Anterior cingulate cortex (tissue), 58 donors: ENCODE results near the gene ENTPD7.
A peak's percentile ranks its signal among the peaks of the same experiment; 100 is the strongest.
"Not testable (repeated sequence)": the region's sequence is repeated elsewhere in the genome, so short reads cannot be mapped to it uniquely, and the experiment has no call there.

Experiments used
- DNase-seq, 58 donors: peaks; one replicate each; lab custom pipeline; 2025; lab: John Stamatoyannopoulos, UW

ENTPD7 gene

GRCh38 chr10:99682032-99682431 lies 22.7 kb downstream of the ENTPD7 start:
- no peak for DNase-seq

DNA sequence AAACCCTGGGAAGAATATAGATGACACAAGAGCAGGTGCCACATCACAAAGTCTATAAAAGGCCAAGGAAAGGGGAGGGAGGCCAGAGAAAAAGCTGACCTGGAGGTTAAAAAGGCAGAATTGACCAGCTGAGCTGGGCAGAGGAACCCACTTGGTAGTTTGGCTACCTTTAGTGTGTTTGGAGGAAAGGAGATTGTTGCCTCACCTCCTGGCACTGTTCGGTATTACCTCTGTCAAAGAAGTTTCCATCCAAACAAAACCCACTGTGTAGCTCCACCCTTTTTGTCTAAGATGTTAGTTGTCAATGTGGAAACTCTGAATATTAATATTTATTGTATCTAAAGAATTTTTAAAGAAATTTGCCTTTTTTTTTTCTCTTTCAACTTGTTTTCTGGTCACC lies 23.4 kb downstream of the ENTPD7 start:
- no peak for DNase-seq

- peak in 1 of 58 donors; percentile 7 for DNase-seq
These were observed 26.3 kb downstream of the ENTPD7 start for GRCh38 chr10:99685597-99685967.

DNA sequence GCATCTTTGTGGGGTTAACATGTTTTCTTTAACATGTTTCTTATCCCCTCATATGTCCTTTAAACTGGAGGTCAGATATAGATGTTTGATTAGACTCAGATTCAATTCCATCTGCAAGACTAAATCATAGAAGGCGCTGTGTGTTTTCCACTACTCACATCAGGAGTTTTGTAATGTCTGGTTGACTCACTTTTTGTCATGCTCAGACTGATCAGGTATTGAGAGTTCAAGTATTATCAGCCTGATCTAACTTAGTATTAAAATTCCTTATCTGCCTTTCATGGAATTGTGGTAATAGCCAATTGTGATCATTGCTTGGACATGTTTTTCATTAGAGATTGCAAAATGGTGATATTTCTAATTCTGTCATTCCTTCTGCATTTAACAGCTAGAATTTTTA lies 30.2 kb downstream of the ENTPD7 start:
- no peak for DNase-seq

- no peak for DNase-seq
These were observed 34.7 kb downstream of the ENTPD7 start for GRCh38 chr10:99693933-99694583.

GRCh38 chr10:99695761-99696160 lies 36.5 kb downstream of the ENTPD7 start:
- no peak for DNase-seq

GRCh38 chr10:99698504-99699080 lies 39.3 kb downstream of the ENTPD7 start:
- DNase-seq, result no peak

GRCh38 chr10:99700649-99701048 lies 41.3 kb downstream of the ENTPD7 start:
- no peak for DNase-seq

DNA sequence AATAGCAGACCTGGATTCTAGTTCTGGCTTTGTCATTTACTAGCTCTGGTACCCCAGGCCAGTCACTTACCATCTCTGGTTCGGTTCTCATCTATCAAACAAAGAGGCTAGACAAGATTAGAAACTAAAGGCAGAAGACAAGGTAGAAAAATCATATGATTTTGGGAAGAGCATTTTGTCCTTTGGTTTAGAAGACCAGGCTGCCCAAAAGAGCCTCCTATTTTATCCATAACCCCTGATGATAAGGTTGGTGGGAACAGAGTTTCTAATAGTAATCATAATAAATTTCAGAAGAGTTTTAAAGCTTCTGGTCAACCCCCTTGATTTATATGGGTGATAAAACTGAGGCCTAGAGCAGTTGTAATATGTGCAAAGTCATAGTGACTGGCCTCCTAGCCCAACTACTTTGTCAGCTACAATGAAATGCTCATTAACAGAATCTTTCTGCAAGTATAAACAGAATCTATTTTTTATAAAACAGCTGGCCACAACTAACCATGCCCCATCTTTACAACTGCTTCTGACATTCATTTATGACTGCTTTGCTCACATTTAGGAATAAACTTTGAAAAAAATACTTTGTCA lies 49.2 kb downstream of the ENTPD7 start:
- DNase-seq, result no peak

- no peak for DNase-seq
These were observed 50.3 kb downstream of the ENTPD7 start for GRCh38 chr10:99709480-99710229.

GRCh38 chr10:99711129-99711719 lies 51.9 kb downstream of the ENTPD7 start:
- DNase-seq, result peak in 6 of 58 donors; percentile 2 to 15 (median 8)

- no peak for DNase-seq
These were observed 55.1 kb downstream of the ENTPD7 start for GRCh38 chr10:99714446-99714845.

- DNase-seq, result no peak
These were observed 61.1 kb downstream of the ENTPD7 start for GRCh38 chr10:99720387-99720786.

GRCh38 chr10:99730026-99730425 lies 70.7 kb downstream of the ENTPD7 start:
- DNase-seq, result no peak

DNA sequence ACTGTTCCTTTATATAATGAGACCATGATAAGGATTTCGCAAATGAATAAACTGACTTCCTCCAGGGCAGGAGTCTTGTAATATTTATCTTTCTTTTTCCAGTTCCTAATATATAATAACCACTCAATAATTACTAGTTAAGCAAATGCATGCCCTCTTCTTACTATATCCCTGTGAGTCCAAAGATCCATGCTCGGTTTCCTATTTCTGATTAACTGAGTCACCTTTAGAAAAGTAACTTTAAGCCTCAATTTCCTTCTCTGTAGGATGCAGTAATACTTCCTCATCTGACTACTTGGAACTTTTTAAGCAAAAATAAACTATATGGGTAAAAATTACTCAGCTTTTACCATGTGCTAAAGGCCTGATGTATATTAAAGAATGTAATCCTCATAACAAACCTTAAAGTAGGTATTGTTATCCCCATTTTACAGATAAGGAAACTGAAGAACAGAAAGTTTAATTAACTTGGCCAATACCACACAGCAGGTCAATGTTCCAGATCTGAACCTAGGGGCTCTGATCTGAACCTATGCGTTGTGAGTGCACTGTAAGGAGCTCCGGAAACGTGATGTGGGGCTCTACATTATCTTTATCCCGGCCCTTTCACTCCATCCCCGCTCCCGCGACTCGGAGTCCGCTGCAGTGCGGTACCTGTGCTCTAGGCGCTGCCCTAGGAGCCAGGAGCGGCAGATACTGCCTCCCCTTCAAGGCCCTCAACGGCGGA lies 72.2 kb downstream of the ENTPD7 start:
- no peak for DNase-seq

DNA sequence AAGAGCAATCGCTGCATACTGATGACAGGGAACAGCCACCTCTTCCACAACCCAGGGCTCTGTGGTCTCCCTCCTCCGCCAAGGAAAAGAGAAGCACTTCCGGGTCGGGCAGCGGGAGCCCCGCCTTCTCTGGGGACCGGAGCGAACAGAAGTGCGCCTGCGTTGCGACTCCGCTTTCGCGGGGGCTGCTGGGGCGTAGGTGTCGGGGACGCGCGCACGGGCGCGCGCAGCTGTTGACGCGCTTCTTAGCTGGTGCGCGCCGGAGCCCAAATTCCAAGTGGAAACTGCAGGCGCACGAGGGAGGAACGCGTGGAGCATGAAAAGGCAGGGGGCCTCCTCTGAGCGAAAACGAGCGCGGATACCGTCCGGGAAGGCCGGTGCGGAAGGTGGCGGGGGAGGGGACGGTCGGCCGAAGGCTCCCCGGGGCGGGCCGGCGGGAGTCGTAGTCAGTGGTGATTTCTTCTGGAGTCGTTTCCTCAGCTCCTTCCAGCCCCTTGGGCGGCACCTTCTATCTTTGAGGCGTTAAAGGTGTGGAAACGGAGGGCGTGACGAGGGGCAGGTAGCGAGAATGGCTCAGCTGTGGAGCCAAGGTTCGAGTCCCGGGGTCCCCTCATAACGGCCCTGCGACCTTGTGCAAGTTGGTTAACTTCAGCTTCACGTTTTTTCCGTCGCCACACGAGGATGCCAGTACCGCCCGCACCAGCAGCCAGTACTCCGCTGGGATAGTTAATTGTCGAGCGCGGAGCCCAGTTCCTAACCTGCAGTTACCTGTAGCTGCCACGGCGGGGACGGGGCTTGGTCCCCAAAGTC lies 72.9 kb downstream of the ENTPD7 start, which contains the start of the genes COX15 and CUTC:
Gene COX15 (minus strand): TSS at position 95 of the 810 bp plus-strand sequence. CDS start 78 bp downstream, at position 17.
Gene CUTC (plus strand): TSS at position 202 of the 810 bp plus-strand sequence. CDS start 115 bp downstream, at position 317.
- DNase-seq, result peak; percentile 74 to 98 (median 94)

DNA sequence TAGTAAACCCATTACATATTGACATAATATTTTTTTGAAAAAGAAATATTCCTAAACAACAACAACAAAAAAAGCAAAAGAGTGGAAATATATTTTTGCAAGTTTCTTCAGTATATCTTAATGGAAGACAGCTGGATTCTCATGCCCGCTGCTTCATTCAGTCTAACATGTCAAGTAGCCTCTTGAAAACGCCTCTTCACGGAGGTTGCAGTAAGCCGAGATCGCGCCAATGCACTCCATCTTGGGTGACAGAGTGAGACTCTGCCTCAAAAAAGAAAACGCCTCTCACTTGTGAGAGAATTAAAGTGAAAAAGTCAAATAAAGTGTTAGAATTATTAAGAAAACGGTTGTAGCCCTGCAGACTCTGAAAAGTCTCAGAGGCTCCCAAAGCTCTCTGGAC lies 74.1 kb downstream of the ENTPD7 start:
- peak in 1 of 58 donors; percentile 9 for DNase-seq

GRCh38 chr10:99734111-99734510 lies 74.8 kb downstream of the ENTPD7 start:
- DNase-seq, result not testable (repeated sequence)

- DNase-seq, result no peak
These were observed 81.0 kb downstream of the ENTPD7 start for GRCh38 chr10:99740260-99740659.
